Gastrocnemius medialis (tissue), 4 donors: ENCODE data around the gene FSIP1. TPM values are rescaled to one million over a fixed set of nuclear protein-coding genes. Genes with fewer than 3 reads are reported as not detected.

Source experiments
- ATAC-seq, 2 donors: fragments of 150-250 bp; one replicate each; pipeline ENCODE4 v1.9.1; 2016
- DNase-seq, 2 donors: peaks; one replicate each; pipeline ENCODE4 v3.0.0-alpha.2; 2019
- H3K27ac ChIP-seq, 4 donors: fragments of 200-600 bp; sonication (generic); 1 replicate in 1 of 4; 2 replicates in 3 of 4; pipeline ENCODE4 v1.5.1; 2016 to 2018; ENCODE audit warnings: mild to moderate bottlenecking in 2 of 4, moderate library complexity in 1 of 4
- H3K27me3 ChIP-seq, 3 donors: fragments of 200-600 bp; sonication (generic) in 2 of 3; 1 replicate in 1 of 3; 2 replicates in 2 of 3; pipeline versions ENCODE4 v1.5.1 to v1.6.0; 2016 to 2019; ENCODE audit warnings: mild to moderate bottlenecking in 1 of 3, moderate library complexity in 1 of 3
- H3K36me3 ChIP-seq, 2 donors: fragments of 200-600 bp; sonication (generic) in 1 of 2; one replicate each; pipeline ENCODE4 v1.5.1; 2017 to 2018
- H3K4me1 ChIP-seq, 2 donors: fragments of 200-600 bp; sonication (generic) in 1 of 2; one replicate each; pipeline ENCODE4 v1.5.1; 2016 to 2017; ENCODE audit warnings: mild to moderate bottlenecking in 2 of 2
- H3K4me3 ChIP-seq, 4 donors: fragments of 200-600 bp; sonication (generic) in 3 of 4; 1 replicate in 1 of 4; 2 replicates in 3 of 4; pipeline ENCODE4 v1.5.1; 2016 to 2019; ENCODE audit warnings: mild to moderate bottlenecking in 2 of 4
- H3K9me3 ChIP-seq, 3 donors: fragments of 200-600 bp; sonication (generic) in 2 of 3; 1 replicate in 1 of 3; 2 replicates in 2 of 3; pipeline ENCODE4 v1.5.1; 2016 to 2019
- POLR2A ChIP-seq, 2 donors: fragments of 450-650 bp; IDR thresholded peaks; one replicate each; pipeline ENCODE4 v1.6.1; 2017; ENCODE audit warnings: antibody characterized with exemption in 2 of 2, mild to moderate bottlenecking in 2 of 2, moderate library complexity in 2 of 2
- in situ Hi-C, 4 donors: fragments of 200-750 bp; cut with MboI; loops; one replicate each; pipeline versions ENCODE4 v1.15.0 to v1.8.0; 2017; ENCODE audit warnings: low sequenced_read_pairs in 4 of 4
- intact Hi-C: fragments of 100-400 bp; cut with DNase I; formaldehyde crosslinking; loops from one replicate; pipeline ENCODE4 v1.15.1; 2023; ENCODE audit warnings: low total_unique reads
- total RNA-seq, 4 donors: library from RNA; depleted of rRNA; stranded (reverse); fragments of >200 nt; gene quantifications; one replicate each; pipeline versions ENCODE4 v1.1.0 to v1.2.3, GENCODE V29; 2016
- TF ChIP-seq, protein P1 (sequence below), 5 experiments: fragments of 450-650 bp in 3 of 5; fragments of 200-600 bp in 2 of 5; sonication (generic) in 2 of 5; IDR thresholded peaks in 4 of 5; conservative IDR thresholded peaks in 1 of 5; 1 replicate in 4 of 5; 2 replicates in 1 of 5; pipeline ENCODE4 v1.5.1; 2016 to 2019; ENCODE audit warnings: antibody characterized with exemption in 5 of 5, mild to moderate bottlenecking in 3 of 5, moderate library complexity in 3 of 5

Gene FSIP1
- total RNA-seq, 4 donors from 2014 or later: 0.11 to 23.9 (median 1.0) TPM; not detected in 1

DNA sequence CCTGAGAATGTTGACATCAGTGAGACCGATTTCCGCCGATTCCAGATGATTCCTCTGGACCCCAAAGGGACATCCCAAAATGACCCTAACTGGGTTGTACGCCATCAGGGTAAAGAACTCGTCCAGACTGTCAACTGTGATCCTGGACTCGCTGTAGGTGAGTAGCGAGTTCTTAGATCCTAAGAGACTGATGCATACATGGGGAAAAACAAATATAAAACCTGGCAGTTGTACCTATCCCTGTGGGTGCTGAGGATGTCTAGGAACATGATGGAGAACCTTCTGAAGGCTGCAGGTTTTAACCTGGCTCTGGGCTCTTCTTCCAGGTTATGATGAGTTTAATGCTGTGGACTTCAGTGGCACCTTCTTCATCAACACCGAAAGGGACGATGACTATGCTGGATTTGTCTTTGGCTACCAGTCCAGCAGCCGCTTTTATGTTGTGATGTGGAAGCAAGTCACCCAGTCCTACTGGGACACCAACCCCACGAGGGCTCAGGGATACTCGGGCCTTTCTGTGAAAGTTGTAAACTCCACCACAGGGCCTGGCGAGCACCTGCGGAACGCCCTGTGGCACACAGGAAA is 189.5 kb downstream of the FSIP1 start:
- intact Hi-C loops (no loop called here), in situ Hi-C loops (loop anchor here in 2 of 4 donors (25.0 kb wide), 2 partner anchors 431 to 781 kb away; no protein-coding TSS in a partner anchor)
- Histone ChIP-seq H3K4me3 (no peak overlapping the region), H3K4me1 (no peaks in the 10 kb centered on the region), H3K27me3 (no peaks in the 10 kb centered on the region), H3K9me3 (no peaks in the 10 kb centered on the region), H3K27ac (no peak overlapping the region), H3K36me3 (peaks cover 0 to 31% of the 10 kb centered on the region in 2 donors)
- no peak for TF ChIP-seq POLR2A (IDR thresholded peaks at IDR 0.05)
- TF ChIP-seq, protein P1, sequence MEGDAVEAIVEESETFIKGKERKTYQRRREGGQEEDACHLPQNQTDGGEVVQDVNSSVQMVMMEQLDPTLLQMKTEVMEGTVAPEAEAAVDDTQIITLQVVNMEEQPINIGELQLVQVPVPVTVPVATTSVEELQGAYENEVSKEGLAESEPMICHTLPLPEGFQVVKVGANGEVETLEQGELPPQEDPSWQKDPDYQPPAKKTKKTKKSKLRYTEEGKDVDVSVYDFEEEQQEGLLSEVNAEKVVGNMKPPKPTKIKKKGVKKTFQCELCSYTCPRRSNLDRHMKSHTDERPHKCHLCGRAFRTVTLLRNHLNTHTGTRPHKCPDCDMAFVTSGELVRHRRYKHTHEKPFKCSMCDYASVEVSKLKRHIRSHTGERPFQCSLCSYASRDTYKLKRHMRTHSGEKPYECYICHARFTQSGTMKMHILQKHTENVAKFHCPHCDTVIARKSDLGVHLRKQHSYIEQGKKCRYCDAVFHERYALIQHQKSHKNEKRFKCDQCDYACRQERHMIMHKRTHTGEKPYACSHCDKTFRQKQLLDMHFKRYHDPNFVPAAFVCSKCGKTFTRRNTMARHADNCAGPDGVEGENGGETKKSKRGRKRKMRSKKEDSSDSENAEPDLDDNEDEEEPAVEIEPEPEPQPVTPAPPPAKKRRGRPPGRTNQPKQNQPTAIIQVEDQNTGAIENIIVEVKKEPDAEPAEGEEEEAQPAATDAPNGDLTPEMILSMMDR (IDR thresholded peaks at IDR 0.05 in 4 of 5, conservative IDR thresholded peaks at IDR 0.05 in 1 of 5): no peak
- no peak for DNase-seq
- no peak for ATAC-seq

DNA sequence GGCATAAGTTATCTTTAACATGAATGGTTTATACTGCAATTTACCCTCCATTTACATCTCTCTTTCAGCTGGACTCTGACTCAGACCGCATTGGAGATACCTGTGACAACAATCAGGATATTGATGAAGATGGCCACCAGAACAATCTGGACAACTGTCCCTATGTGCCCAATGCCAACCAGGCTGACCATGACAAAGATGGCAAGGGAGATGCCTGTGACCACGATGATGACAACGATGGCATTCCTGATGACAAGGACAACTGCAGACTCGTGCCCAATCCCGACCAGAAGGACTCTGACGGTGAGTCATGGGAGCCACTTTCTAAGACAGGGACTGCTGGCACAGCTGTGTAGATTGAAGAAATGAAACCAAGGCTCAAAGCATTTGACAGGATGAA is 190.1 kb downstream of the FSIP1 start:
- Histone ChIP-seq H3K36me3 (peaks cover 0 to 31% of the 10 kb centered on the region in 2 donors), H3K9me3 (no peaks in the 10 kb centered on the region), H3K27me3 (no peaks in the 10 kb centered on the region), H3K4me3 (no peak overlapping the region), H3K4me1 (no peaks in the 10 kb centered on the region), H3K27ac (no peak overlapping the region)
- intact Hi-C loops (no loop called here), in situ Hi-C loops (loop anchor here in 2 of 4 donors (25.0 kb wide), 2 partner anchors 430 to 780 kb away; no protein-coding TSS in a partner anchor)
- no peak for TF ChIP-seq POLR2A (IDR thresholded peaks at IDR 0.05)
- TF ChIP-seq, protein P1 (IDR thresholded peaks at IDR 0.05 in 4 of 5, conservative IDR thresholded peaks at IDR 0.05 in 1 of 5): no peak
- no peak for ATAC-seq
- DNase-seq: no peak

DNA sequence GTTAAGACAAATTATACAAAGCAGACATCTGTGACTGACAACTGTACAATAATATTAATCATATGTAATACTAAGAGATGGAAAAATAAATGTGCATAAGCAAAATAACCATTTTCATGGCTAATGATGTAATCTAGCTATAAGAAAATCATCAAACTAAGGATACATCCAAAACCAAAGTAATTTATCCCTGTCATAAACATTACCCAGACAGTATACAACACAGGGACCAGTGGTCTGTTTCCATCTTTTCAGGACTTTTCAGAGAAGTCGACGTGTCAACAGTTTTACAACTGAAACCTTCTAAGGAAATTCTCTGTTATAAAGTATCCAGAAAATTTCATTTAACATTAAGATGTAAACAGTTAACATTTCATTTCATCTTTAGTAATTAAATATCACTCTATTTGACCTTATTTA is 190.7 kb downstream of the FSIP1 start:
- DNase-seq (no peak), ATAC-seq (no peak)
- intact Hi-C loops: no loop called here
- Histone ChIP-seq H3K27me3 (no peaks in the 10 kb centered on the region), H3K9me3 (no peaks in the 10 kb centered on the region), H3K27ac (no peak overlapping the region), H3K36me3 (peaks cover 0 to 31% of the 10 kb centered on the region in 2 donors), H3K4me1 (no peaks in the 10 kb centered on the region), H3K4me3 (no peak overlapping the region)
- TF ChIP-seq, protein P1 (IDR thresholded peaks at IDR 0.05 in 4 of 5, conservative IDR thresholded peaks at IDR 0.05 in 1 of 5): no peak
- TF ChIP-seq POLR2A (IDR thresholded peaks at IDR 0.05): no peak
- in situ Hi-C loops: loop anchor here in 2 of 4 donors (25.0 kb wide), 2 partner anchors 430 to 780 kb away; no protein-coding TSS in a partner anchor

- in situ Hi-C loops: loop anchor here in 2 of 4 donors (25.0 kb wide), 2 partner anchors 429 to 779 kb away; no protein-coding TSS in a partner anchor
- H3K4me1 ChIP-seq: no peaks in the 10 kb centered on the region
- DNase-seq: no peak
- H3K27ac ChIP-seq: no peak overlapping the region
- no peak overlapping the region for H3K4me3 ChIP-seq
- H3K9me3 ChIP-seq: no peaks in the 10 kb centered on the region
- peaks cover 0 to 35% of the 10 kb centered on the region in 2 donors for H3K36me3 ChIP-seq
- no peak for TF ChIP-seq POLR2A (IDR thresholded peaks at IDR 0.05)
- TF ChIP-seq, protein P1 (IDR thresholded peaks at IDR 0.05 in 4 of 5, conservative IDR thresholded peaks at IDR 0.05 in 1 of 5): no peak
- ATAC-seq: no peak
- intact Hi-C loops: no loop called here
- no peaks in the 10 kb centered on the region for H3K27me3 ChIP-seq
Measured at GRCh38 chr15:39591141-39591895, 191.3 kb downstream of the FSIP1 start.
